Uterus (tissue), 2 donors: ENCODE measurements around the gene FNBP1.

Source experiments
- CTCF ChIP-seq, 4 experiments: fragments of 200-600 bp in 2 of 4; fragments of 450-650 bp in 2 of 4; sonication (generic) in 2 of 4; IDR thresholded peaks; one replicate each; pipeline ENCODE4 v1.5.1; 2016 to 2019; ENCODE audit warnings: antibody characterized with exemption in 4 of 4, mild to moderate bottlenecking in 2 of 4, moderate library complexity in 1 of 4
- POLR2A ChIP-seq, 2 donors: fragments of 450-650 bp; IDR thresholded peaks; one replicate each; pipeline ENCODE4 v1.6.1; 2016; ENCODE audit warnings: antibody characterized with exemption in 2 of 2, mild to moderate bottlenecking in 1 of 2, moderate library complexity in 1 of 2

- no peak for TF ChIP-seq CTCF (IDR thresholded peaks at IDR 0.05)
- TF ChIP-seq POLR2A (IDR thresholded peaks at IDR 0.05): no peak
Measured at GRCh38 chr9:130049431-130050210, 6.6 kb upstream of the FNBP1 start.
